T-helper 2 cell treated with Interferon-gamma antibody and Interleukin-4, amounts not matched to agents 100 ng/mL and 5 ng/mL, for 36 hours (primary cell): ENCODE measurements around the gene NLRP4. TPM values are rescaled to one million over a fixed set of nuclear protein-coding genes. Genes with fewer than 3 reads are reported as not detected.
"Not testable (repeated sequence)": the region's sequence is repeated elsewhere in the genome, so short reads cannot be mapped to it uniquely, and the experiment has no call there.

Experiments
- intact Hi-C: fragments of 100-400 bp; cut with micrococcal nuclease; formaldehyde crosslinking; loops from one replicate; pipeline ENCODE4 v1.15.1; 2023
- total RNA-seq: library from RNA; stranded (reverse); gene quantifications from 2 replicates; pipeline ENCODE4 v1.2.3, GENCODE V29; 2022

Gene NLRP4
- total RNA-seq, 1 donor from 2014 or later, result not detected

DNA sequence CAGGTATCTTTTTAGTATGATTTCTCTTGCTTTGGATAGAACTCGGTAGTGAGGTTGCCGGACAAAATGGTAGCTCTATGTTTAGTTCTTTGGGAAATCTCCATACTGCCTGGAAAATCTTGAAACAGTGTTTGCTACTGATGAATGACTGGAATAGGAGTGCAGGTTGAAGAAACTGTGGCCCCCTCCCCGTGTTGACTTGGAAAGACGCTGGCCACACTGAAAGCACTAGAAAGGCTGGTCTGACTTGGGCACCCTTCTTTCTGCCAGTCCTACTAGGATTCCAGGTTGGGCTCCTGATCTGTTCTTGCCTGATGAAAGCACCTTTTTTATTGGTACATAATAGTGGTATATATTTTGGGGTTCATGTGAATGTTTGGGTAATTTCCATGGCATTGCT, 46.3 kb downstream of the NLRP4 start:
- intact Hi-C loops, result no loop called here

DNA sequence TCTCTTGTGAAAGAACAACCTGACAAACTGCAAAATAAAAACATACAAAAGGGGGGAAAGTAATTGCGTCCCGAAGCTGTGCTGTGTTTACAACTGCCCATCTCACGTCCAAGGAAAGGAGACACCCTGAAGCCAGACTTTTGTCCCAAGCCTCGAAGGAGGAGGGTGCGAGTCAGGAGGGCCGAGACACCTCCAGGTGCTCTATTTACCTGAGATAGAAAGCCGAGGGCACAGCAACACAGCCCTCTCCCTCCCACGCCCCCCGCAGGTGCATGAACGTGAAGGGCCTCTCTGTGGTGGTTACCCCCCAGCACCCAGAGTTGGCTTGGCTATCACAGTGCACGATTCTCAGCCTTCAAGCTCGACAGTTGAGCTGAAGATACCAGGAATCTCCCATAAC, 62.6 kb downstream of the NLRP4 start:
- intact Hi-C loops, result no loop called here

DNA sequence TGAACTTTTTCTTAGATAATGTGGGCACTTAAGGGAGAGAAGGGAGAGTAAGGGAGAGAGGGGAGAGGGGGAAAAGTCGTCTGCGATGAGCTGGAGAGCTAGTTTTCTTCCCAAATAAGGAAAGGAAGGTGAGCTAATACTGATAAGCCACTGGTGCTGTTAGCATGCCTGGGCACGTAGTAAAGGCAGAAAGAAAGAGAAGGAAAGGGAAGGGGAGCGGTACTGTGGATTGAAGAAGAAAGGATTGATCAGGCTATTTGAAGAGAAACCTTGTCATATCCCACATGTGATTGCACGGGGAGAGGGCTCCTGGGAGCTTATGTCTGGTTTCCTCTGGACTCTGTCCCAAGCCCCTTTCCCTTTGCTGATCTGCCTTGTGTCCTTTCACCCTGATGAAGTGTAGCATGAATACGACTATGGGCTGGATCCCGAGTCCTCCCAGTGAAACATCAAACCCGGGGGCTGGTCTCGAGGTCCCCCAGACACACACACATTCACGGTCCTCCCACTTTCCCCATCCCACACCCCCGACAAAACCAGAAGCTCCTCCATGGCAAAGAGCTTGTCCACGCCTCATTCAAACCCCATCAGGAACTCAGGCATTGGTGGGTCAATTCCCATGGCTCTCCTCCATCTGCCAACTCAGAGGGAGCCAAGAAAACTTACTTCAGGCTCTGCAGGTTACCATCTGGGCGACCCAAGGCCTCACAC, 65.2 kb downstream of the NLRP4 start:
- intact Hi-C loops, result no loop called here

DNA sequence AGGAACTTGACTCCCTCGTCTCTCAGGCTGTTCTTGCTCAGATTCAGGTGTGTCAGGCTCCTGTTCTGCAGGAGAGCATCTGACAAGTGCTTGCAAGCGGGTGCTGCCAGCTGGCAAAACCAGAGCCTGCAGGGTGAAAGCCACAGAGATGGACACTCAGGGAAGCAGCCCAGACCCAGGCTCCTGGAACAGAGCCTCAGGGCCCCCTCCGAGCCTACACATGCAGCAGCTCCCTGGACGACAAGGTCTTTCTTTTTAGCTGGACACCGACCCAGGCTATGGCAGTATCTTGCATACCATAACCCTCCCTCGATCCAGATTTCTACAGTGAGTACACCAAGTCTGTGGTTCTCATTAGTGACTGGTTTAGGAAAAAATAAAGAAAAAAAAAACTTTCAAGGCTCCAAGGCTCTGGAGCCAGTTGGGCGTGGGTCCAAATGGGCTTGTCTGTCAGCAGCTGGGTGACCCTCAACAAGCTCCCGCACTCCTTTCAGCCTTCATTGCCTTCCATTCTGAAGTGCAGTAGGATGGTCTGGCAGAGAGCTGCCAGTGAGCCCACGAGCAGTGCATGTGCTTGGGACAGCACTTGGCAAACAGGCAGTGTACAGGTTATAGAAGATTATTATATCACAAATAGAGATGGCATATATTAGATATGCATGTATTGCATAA, 65.9 kb downstream of the NLRP4 start:
- intact Hi-C loops, result no loop called here

DNA sequence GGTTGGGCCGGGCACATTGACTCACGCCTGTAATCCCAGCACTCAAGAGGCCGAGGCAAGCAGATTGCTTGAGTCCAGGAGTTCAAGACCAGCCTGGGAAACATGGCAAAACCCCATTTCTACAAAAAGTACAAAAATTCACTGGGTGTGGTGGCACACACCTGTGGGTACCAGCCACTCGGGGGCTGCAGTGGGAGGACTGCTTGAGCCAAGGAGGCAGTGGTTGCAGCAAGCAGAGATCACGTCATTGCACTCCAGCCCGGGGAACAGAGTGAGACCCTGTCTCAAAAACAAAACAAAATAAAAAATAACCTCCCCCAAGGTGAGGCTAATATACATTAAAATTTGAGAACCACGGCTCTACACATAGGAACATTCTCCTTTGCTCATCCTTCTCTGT, 70.9 kb downstream of the NLRP4 start:
- intact Hi-C loops, result no loop called here

DNA sequence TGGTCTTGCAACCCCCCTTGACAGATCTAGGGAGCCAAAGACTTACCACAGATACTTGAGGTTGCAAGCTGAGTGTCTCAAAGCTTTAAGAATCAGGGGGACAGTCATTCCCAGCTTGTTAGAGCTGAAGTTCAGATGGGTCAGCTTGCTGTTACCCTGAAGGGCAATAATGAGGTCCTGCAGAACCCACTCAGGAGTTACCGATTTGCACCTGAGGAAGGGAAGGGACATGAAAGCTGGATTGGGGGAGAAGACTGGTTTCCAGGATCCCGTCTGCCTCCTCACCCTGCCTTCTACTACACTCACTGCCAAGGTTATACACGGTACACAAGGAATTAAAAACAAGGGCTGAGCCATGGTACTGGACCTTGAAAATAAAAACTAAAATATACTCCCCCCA, 71.4 kb downstream of the NLRP4 start:
- intact Hi-C loops, result no loop called here

DNA sequence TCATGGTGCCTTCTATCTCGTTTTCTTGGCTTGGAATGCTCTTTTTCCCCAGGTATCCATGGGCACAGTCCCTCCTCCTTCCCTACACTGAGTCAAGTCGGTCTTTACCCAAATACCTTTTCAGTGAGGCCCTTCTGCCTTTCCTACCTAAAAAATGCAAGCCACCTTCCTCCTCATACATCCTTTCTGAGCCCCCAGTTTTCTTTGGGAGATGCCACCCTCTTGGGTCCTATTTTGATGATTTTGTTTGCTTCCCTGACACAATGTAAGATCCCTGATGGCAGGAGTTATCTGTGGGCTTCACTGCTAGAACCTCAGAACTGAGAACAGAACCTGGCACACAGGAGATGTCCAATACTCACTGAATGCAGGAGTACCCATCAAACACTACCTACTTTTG, 73.5 kb downstream of the NLRP4 start:
- intact Hi-C loops, result no loop called here

DNA sequence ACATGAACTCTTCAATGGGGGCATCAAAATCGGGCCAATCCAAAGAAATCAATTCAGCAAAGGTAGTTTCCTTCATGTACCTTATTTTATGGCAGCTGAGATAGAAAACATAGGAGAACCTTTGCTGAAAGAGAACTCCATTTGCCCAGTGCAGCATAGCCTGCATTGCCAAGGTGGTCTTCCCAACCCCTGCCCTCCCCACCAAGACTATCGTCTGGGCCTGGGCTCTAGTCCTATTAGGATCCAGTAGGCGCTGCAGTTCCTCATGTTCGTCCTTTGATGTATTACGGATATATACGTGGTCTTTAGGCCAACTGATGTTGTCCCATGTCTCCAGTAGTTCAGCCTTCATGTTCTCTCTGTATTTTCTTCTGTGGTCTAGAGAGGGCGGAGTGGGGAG, 76.6 kb downstream of the NLRP4 start:
- intact Hi-C loops, result no loop called here

DNA sequence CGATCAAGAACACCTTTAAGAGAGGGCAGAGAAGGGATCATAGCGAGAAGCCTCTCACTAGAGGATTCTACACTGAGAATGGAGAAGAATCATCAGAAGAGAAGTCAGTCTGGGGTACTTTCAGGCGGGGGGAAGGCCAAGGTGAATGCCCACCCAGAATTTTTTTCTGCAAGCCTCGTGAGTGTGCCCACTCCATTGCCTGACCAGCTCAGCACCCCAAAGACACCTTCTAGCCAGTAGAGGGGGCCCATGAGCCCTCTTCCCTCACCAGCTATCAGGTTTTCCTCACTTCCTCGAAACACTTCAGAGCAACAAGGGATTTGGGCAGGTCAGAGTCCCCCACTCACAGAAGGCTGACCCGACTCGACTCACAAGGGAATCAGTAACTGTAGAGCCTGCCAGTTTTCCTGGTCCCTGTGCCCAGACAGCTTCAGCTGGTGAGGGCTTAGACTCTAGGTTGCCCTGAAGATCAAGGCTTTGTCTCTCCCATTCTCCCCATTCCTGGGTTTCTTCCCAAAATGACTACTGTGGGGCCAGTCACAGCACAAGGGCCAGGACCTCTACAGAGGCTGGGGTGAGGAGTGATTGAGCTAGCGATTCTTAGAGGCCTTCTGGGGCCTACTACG, 77.4 kb downstream of the NLRP4 start:
- intact Hi-C loops, result no loop called here

DNA sequence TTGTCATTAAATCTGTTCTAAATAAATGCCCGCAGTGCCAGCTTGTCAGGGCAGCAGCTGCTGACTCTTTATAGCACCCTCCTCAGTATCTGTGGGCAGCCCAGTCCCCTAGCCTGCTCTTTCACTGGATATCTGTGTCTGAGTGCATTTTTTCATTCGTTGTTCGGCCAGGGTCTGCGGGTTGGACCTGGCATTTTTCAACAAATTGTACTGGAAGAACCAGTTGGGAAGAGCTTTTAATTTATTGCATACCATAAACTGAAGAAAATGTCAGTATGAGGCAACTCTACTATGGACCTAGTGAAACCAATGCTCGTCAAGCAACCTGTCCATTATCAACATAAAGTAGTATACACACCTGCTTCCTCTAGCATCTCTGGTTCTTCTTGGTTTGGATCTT, 87.2 kb downstream of the NLRP4 start:
- intact Hi-C loops, result no loop called here

DNA sequence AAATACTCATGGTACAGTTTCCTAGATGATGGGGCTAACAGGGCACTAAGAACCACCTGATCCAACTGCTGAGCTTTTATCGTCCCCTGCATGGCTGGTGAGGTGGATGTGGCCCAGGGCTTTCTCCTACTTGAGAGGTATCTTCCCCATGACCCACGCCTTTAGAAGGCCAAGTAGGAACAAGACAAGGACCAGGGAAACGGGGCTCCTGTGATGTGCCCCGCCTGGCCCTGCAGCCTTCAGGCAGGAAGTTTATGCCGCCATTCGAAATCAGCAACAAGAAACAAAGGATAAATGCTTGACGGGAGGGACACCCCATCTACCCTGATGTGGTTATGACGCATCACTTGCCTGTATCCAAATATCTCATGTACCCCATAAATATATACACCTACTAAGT, 91.7 kb downstream of the NLRP4 start:
- intact Hi-C loops, result no loop called here

DNA sequence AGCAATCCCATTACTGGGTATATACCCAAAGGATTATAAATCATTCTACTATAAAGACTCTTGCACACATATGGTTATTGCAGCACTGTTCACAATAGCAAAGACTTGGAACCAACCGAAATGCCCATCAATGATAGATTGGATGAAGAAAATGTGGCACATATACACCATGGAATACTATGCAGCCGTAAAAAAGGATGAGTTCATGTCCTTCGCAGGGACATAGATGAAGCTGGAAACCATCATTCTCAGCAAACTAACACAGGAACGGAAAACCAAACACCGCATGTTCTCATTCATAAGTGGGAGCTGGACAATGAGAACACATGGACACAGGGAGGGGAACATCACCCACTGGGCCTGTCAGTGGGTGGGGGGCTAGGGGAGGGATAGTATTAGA, 92.9 kb downstream of the NLRP4 start:
- intact Hi-C loops, result not testable (repeated sequence)

DNA sequence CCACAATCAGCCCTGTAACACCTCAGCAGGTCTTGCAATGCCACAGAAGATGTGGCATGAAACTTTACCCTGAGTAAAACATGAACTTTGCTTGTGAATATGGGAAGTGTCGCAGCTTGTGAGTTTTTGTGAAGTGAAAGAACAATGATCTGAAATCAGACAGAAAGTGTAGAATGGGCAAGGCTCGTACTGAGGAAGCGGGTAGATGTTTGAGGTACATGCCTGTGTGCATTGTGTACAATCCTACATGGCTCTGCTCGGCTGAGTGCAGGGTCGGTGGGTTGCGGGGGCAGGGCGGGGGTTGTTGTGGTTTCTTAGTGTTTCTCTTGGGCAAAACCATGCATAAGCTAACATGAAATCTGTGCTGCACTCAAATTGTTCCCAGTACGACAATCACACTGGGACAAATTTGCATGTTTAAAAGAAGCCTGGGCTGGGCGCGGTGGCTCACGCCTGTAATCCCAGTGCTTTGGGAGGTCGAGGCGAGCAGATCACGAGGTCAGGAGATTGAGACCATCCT, 94.7 kb downstream of the NLRP4 start:
- intact Hi-C loops, result no loop called here

Other genes starting within 250 kb of the NLRP4 start
- 14.4 and 14.7 TPM in 2 replicates for gene FIZ1, start 237.0 kb upstream of the NLRP4 start, total RNA-seq
- gene ZNF524, start 236.3 kb upstream of the NLRP4 start, total RNA-seq, result 21.0 and 21.2 TPM in 2 replicates
- 12.3 and 13.2 TPM in 2 replicates for gene ZNF865, start 230.9 kb upstream of the NLRP4 start, total RNA-seq
- gene ZNF784, start 212.0 kb upstream of the NLRP4 start, total RNA-seq, result 4.9 and 5.0 TPM in 2 replicates
- gene ZNF580, start 195.5 kb upstream of the NLRP4 start, total RNA-seq, result 29.9 and 30.8 TPM in 2 replicates
- gene ZNF581, start 192.9 kb upstream of the NLRP4 start, total RNA-seq, result 21.0 and 22.4 TPM in 2 replicates
- 6.5 and 7.0 TPM in 2 replicates for gene CCDC106, start 188.3 kb upstream of the NLRP4 start, total RNA-seq
- 298 and 303 TPM in 2 replicates for gene U2AF2, start 181.5 kb upstream of the NLRP4 start, total RNA-seq
- 58.3 and 59.3 TPM in 2 replicates for gene EPN1, start 161.3 kb upstream of the NLRP4 start, total RNA-seq
- not detected in 2 replicates for gene NLRP9, start 98.1 kb upstream of the NLRP4 start, total RNA-seq
- gene RFPL4A, start 77.4 kb upstream of the NLRP4 start, total RNA-seq, result not detected in 2 replicates
- not detected in 2 replicates for gene RFPL4AL1, start 67.4 kb upstream of the NLRP4 start, total RNA-seq
- not detected in 2 replicates for gene NLRP11, start 4.5 kb upstream of the NLRP4 start, total RNA-seq
- not detected in 2 replicates for gene NLRP13, start 95.8 kb downstream of the NLRP4 start, total RNA-seq
- not detected in 2 replicates for gene NLRP8, start 111.3 kb downstream of the NLRP4 start, total RNA-seq
- gene NLRP5, start 150.2 kb downstream of the NLRP4 start, total RNA-seq, result not detected in 2 replicates